Activated CD4-positive, alpha-beta T cell treated with anti-CD3 and anti-CD28 coated beads, Interleukin-2, amount 50 U/mL, for 4 hours (primary cell): Measurements from ENCODE around the gene CTSH.
"Not testable (repeated sequence)": the region's sequence is repeated elsewhere in the genome, so short reads cannot be mapped to it uniquely, and the experiment has no call there.

Experiments
- DNase-seq, 2 experiments: peaks; one replicate each; pipeline ENCODE4 v3.0.0-alpha.2; 2020

Gene CTSH

DNA sequence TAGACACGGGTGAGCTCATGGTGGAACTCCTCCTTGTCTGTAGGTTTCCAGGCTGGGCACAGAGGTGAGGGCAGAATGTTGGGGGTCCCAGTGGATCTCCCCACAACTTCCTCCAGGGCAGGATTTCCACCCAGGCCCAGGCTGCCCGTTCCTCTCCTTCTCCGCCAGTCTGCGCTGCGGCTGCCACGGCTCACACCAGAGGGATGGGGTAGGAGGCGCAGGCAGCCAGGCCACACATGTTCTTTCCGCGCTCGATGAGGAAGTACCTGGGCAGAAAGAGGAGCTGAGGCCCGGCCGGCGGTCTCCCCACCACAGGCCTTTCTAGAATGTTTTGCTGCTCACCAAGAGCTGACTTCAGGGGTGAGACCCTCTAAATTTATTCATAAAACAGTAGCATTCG is 22.9 kb downstream of the CTSH start:
- no peak for DNase-seq

DNA sequence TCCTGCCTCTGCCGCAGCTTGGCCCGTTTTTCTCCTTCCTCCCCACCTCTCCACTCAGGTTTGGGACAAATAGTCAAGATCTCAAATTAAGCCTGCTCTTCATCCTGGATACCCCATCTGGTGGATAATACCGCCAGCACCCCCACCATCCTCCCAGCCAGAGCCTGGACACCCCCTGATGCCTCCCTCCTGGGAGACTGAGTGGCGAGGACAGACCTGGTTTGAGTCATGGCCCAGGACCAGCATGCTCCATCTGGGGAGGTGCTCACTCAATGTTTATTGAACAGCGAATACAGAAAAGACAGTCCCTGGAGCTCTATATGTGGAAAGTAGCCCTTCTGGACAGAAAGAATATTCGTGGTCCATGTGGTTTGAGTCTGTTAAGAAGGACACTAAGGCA is 23.3 kb downstream of the CTSH start:
- DNase-seq, result no peak

DNA sequence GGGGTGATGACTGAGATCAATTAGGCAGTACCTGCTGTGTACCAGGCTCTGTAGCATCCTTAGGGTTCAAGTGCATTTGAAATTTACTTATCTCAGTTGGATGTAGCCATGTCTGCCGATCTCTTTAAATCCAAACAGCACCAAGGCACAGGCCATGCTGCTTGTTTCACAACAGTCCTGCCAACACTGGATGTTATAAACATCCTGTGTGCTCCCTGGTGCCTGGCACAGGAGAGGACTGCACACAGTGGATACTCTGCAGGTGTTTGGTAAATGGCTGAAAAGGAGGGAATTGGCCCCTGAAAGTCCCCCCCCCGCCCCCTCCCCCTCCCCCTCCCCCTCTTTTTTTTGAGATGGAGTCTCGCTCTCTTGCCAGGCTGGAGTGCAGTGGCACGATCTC is 27.0 kb downstream of the CTSH start:
- DNase-seq, result no peak

DNA sequence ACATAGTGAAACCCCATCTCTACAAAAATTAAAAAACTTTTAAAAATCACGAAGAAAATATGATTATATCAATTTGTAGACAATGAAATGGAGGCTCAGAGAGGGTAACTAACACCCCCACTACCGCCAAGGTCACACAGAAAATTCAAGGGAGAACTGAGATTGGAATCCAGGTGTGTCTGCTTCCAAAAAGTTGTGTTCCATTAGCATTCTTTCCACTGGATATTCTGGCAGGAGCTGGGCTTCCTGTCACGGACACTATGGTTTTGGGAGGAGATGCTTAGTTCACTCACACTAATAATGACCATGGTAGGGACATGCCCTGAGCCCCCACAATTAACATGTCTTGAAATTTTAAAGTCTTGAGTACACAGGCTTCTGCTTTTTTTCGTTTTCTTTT is 28.8 kb downstream of the CTSH start:
- no peak for DNase-seq

DNA sequence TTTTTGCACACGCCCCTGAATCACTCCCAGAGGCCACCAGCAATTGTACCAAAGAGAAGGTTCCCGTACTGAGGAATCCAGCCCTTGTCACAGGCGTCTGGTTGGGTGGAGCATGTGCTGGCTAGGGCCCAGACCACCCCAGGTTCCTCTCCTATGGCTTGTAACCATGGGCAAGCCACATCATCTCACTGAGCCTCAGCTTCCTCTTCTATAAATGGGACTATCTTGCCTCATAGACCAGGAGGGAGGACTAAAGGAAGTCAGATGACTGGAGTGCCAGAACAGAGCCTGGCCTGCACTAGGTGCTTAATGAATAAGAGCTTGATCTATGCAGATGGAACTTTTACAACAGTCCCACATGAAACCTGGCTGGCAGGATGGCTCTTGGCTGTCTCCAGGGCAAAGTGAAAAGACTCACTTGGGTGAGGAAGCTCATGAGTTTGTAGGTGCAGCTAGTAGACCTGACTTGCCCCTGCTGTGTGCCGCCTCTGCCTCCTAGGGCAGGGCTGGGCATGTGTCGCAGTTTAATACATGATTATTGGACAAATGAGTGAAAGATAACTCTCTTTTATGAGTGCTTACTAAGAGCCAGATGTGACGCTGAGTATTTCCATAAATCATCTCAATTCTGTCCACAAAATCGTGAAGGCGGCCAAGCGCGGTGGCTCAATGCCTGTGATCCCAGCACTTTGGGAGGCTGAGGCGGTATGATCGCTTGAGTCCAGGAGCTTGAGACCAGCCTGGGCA is 29.3 kb downstream of the CTSH start:
- DNase-seq, result no peak

DNA sequence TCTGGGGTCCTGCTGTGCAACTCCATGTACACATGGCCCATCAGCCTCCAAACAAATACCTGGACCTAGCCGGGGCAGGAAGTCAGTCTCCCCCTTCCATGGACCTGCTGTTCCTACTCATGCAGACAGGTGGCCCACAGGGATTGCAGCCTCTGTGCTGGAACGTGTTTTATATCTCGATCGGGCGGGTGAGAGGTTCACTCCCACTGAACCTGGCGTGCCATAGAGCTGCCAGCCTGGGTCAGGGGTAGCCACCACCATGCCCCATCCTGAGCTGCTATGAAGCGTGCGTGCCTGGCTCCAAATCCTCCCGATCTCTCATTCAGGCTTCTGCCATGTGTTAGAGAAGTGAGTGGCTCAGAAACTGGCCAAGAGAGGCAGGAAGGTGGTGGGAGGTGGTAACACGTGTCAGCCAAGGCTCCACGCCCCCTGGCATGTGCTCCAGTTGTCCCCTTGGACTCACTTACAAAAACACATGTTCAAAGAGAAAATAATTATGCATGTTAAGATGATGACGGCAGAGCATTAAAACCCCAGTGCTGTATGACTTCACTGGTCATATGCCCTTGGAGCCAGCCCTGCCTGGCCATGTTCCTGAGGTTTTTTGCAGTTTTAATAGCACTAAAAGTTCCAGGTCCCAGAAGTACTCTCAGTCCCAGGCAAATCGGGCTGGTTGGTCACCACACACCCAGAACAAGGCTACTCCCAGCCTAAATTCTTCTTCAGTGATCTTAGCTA is 30.6 kb downstream of the CTSH start:
- DNase-seq, result no peak

DNA sequence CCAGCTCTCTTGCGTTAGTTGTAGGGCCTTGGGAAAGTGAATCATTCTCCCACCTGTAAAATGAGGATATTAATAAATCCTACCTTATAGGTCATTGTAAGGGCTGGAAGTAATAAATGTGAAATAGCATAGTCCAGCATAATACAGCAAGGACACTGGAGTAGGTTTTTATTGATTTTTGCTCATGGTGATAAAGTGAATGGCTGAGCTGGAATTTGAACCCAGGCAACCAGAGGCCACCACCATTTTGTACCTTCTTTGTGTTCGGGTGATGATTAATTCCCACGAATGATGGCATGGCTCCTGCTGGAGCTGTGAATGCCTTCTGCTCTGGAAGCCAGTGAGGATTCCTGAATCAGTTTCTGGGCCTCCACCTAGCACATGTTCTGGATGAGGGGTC is 31.8 kb downstream of the CTSH start:
- DNase-seq, result no peak

DNA sequence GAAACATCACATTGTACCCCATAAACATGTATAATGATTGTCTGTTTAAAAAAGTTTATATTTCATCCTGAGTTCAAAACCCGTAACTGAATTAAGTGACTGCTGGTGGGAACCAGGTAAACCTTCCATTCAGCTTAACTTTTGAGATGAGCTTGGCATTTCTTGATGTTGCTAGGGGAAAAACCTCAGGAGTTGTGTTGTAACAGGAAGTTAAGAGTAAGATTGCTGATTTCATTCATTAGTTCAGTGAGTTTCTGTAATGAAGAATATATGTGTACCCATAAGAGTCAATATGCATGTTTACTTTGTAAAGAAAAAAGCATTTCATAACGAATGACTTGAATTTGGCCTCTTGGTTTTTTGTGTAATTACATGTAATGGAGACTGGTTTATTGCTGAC is 32.5 kb downstream of the CTSH start:
- no peak for DNase-seq

DNA sequence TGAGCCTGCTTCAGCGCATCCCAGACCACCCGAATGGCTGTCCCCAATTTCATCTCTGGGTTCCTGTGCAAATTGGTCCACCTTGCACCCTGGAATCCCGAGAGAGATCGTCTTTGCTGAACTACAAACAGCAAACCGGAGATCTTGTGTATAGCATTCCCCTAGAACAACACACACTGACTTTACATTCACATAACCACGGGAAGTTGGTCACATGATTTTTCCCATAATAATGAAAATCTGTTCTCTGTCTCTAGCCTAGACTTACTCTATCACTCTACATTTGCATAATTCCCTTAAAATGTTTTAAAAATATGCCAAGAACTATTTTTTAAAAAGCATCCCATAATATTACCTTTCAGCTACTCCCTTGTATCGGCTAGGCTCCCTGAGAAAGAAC is 34.6 kb downstream of the CTSH start:
- DNase-seq, result no peak

DNA sequence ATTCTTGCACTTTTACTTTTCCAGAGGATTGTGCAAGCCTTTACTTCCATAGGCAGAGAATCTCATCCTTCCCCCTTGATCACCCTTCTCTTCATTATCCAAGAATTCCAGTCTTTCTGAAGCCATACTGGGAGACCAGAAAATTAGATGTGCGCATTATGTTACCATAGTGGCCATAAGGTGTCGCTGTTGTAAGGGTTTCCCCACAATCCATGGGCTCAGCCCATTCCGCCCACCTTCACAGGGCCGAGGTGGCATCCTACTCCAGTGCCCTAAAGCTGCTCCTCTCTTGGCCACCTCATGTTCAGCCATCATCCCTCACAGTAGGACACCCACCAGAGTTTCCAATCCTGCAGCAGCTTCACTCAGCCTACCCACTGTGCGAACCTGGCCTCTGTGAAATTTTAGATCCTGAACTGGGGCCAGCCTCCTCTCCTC is 35.0 kb downstream of the CTSH start:
- no peak for DNase-seq

DNA sequence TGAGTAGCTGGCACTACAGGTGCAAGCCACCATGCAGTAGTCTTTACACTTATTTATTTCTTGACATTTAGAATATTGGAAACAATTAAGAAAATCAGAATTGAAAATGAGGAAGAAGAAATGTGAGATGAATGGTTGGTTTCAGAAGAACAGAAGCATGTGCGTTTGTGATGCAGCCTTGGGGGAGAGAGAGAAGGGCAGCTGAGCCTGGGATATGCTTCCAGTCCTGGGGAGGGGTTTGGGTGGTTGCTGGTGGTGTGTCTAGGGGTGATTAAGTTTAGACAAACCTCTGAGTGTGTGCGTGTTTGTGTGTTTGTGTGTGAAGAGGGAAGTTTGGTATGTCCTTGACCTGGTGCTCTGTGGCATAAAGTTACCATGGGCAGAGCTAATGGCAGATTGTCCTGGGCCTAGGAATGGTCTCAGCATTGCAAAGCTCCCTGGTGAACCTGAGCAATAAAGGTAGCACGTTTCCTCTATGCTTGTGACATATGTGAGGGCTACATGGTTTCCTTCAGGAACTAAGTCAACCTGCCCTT is 35.6 kb downstream of the CTSH start:
- no peak for DNase-seq

DNA sequence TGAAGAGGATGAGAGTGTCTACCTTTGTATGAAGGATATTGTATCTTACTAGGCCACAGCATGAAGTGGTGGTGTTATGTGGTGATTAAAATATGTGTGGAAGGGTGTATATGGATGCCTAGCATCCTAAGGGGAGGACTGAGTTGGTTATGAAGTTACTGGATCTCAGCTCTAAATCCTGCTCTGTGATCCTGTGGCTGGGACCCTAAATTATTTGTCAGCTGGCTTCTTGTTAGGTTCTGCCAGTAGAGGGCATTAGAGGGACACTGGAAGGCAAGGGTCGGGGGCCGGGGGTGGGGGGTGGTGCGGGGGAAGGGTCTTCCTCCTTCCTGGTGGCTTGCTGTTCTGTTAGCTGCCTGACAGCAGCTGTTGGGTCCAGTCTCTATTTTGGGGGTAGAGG is 37.3 kb downstream of the CTSH start:
- DNase-seq, result no peak

DNA sequence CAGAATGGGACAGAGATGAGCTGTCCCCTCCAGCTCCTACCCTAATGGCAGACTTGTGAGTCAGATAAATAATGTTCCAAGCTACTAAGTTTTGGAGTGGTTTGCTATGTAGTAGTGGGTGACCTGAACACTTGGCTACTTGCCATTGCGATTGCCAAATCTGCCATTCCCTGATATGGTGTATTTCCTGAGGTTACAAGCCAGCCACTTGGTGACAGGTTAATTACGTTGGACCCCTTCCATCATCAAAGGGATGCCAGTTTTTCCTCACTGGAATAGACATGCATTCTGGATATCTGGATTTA is 38.6 kb downstream of the CTSH start:
- DNase-seq, result no peak

DNA sequence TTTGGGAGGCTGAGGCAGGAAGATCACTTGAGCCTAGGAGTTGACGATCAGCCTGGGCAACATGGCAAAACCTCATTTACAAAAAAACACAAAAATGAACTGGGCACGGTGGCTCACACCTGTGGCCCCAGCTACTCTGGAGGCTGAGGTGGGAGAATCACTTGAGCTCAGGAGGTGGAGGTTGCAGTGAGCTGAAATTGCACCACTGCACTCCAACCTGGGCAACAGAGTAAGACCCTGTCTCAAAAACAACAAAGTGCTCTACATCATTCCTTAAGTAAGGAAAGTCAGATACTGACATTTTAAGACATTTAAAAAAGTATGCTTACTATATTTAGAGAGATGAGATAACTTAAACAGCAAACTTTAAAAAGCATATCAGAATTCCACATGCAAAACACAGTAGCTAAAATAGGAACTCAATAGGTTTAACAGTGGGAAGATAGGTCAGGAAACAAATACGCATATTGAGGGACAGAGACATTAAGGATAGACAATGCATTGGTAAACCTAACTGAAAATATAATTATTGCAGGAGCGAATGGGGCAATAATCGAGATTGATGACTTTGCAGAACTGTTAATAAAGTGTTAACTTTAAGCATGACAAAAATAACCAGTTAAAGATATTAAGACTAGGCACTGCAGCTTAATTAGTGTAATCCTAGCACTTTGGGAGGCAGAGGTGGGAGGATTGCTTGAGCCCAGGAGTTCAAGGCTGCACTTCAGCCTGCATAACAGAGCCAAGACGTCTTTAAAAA is 40.1 kb downstream of the CTSH start:
- DNase-seq, result no peak

DNA sequence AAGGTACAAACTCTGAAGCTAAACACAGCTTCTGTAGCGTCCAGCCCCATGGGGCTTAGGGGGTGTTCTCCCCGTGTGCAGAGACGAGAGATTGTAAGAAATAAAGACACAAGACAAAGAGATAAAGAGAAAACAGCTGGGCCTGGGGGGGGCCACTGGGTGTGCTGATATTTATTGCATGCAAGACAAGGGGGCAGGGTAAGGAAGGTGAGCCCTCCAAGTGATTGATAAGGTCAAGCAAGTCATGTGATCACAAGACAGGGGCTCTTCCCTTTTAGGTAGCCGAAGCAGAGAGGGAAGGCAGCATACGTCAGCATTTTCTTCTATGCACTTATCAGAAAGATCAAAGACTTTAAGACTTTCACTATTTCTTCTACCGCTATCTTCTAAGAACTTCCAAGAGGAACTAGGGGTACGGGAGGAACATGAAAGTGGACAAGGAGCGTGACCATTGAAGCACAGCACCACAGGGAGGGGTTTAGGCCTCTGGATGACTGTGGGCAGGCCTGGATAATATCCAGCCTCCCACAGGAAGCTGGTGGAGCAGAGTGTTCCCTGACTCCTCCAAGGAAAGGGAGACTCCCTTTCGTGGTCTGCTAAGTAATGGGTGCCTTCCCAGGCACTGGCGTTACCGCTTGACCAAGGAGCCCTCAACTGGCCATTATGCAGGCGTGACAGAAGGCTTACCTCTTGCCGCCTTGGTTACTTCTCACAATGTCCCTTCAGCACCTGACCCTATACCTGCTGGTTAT is 42.4 kb downstream of the CTSH start:
- not testable (repeated sequence) for DNase-seq

DNA sequence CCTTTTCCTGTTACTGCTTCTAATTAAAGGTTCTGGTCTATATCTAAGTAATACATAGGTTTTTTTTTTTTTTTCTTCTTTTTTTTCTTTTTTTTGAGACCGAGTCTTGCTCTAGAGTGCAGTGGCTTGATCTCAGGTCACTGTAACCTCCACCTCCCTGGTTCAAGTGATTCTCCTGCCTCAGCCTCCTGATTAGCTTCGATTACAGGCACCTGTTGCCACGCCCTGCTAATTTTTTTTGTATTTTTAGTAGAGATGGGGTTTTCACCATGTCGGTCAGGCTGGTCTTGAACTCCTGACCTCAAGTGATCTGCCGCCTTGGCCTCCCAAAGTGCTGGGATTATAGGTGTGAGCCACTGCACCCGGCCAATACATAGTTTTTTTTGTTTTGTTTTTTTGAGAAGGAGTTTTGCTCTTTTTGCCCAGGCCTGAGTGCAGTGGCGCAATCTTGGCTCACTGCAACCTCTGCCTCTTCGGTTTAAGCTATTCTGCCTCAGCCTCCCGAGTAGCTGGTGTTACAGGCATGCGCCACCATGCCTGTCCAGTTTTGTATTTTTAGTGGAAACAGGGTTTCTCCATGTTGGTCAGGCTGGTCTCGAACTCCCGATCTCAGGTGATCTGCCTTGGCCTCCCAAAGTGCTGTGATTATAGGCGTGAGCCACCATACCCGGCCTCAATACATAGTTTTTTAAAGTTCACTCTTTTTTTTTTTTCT is 43.9 kb downstream of the CTSH start:
- DNase-seq, result not testable (repeated sequence)

DNA sequence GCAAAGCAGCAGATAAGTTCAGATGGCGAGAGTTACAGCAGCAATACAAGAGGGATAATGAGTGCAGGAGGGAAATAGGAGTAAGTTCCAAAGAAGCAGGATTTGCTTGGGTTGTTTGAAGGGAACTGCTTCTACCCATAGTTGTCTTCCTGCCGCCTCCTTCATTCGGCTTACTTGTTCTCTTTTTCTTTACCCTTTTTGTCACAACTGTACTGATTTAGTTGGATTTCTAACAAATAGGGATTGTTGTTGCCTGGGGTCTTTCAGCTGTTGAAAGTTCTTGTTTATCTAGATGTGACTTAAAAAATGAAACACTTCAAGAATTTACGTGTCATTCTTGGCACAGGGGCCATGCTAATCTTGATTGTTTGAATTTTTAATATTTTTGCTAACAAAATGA is 46.3 kb downstream of the CTSH start:
- no peak for DNase-seq

DNA sequence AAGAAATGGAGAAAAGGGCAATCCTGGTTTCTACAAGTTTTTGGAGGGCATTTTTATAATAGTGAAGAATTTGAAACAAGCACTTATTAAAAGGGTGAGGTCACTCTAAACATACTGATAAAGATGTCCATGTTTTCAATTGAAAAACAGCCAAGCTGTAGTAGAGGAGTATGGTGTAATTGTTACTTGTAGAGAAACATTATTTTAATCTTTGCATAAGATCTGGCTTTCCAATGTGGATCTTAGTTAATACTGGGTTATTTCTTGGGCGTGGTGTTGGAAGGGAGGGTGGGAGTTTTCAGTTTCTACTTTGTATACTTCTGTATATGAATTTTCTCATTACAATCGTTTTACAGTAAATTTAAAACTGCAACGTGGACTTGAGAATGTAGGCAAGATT is 49.4 kb downstream of the CTSH start:
- no peak for DNase-seq

DNA sequence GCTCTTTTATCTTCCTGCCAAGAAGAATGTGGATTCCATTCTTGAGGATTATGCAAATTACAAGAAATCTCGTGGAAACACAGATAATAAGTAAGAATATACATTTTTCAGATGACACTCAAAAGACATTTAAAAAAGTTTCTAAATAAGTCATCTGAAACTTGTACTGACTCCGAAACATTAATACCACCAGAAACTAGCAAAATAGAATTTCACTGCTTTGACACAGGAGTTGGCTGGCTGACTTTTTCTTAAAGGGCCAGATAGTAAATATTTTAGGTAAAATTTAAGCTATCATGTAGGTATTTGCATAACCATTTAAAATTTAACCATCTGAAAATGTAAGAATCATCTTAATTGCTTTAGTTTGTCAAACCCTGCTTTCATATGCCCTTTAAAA is 51.3 kb downstream of the CTSH start:
- no peak for DNase-seq

DNA sequence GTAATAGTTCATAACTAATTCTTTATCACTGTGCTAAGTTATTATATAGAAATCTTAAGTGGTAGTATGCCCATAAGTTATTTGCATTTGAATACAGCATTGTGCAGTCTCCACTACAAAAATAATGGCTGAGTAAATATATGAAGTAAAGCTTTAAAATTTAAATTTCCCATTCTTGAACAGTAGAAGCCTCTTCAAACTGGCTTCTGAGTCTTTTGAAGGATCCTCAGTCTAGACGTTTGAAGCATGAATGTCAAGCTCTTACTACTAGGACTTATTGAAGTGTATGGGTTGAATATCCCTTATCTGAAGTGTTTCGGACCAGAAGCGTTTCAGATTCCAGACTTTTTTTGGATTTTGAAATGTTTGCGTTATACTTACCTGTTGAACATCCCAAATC is 55.8 kb downstream of the CTSH start:
- DNase-seq, result no peak

DNA sequence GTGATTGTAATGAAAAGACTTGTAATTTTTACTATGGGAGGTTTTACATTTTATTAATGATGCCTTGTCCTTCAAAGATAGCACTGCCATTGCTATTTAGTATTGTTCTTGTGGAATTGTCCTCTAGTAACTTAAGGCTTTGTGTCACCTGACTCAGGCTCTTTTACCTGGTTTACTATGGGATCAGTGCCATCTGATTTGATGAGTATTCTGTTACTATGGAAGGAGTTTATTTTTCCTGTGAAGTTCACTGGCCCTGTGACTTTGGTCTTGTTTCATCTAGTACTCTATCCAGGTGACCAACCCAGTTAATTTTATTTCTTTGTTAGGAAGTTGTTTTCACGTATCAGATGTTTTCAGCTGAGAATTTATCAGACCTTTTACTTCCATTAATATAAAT is 63.2 kb downstream of the CTSH start:
- DNase-seq, result no peak

DNA sequence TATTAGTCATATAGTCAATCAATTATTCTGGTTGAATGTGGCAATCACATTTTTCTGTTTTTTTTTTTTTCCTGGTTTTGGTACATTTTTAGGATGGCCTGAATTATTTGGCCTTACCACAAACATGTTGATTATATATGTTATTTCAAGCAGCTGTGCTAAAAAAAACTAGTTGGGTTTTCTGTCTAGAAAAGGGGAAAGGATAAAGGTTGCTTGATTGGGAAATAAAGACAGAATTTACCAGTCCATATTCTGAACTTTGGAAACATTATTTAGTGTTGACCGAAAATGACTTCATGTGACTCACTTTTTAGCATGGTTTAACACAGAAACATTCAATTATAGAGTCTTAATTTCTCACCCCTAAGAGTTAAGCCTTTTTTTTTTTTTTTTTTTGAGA is 64.0 kb downstream of the CTSH start:
- no peak for DNase-seq

DNA sequence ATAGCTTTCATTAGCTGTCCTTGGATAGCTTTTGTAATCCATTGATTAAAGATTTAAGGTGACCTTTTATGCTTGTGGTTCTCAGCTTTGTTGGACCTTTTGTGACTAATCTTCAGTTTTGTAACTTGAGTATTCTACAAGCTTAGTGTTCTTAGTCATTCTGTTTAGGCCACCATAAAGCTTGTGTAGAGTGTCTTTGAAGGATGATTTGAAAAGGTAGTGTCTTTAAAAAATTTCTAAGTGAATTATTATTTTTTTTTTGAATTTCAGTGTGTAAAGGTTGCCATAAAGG is 64.7 kb downstream of the CTSH start:
- no peak for DNase-seq
